DND-41 (cell line): Measurements from ENCODE around the gene ZDHHC20.

ENCODE experiments used
- CTCF ChIP-seq: IDR thresholded peaks from 2 replicates; pipeline ENCODE4 v1.5.1; 2012; ENCODE audit warnings: borderline replicate concordance, low read length, moderate library complexity, mild to moderate bottlenecking; ENCODE audit not compliant: poor library complexity, severe bottlenecking; ENCODE audit errors: extremely low read depth
- EZH2 ChIP-seq: IDR thresholded peaks from 3 replicates; pipeline ENCODE4 v1.6.1; 2012; ENCODE audit warnings: borderline replicate concordance, low read depth, mild to moderate bottlenecking, moderate library complexity, low read length, inconsistent platforms; ENCODE audit not compliant: severe bottlenecking

DNA sequence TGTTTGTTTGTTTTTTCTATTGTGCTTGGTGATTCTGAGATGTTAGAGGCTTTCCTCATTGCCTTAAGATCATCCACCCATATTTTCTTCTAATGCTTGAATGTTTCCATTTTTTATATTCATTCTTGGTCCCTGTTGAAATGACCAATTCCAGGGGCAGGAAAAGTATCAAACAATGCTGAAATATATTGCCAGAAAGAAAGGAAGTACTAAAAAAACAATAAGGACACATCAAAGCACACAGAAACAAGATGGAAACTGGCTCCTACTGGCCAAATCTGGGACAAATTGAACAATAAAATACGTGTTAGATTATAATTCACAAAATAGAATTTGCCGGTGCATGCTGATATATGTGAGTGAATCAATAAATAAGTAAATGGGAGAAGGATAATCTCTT lies 23.9 kb downstream of the ZDHHC20 start:
- no peak for TF ChIP-seq EZH2
- TF ChIP-seq CTCF = no peak
